Loucy (cell line): ENCODE data around the gene TMEM107.

Experiments used
- H2AFZ ChIP-seq: fragments of 200-600 bp; sonication (generic); 2 replicates; pipeline ENCODE4 v1.6.0; 2016; ENCODE audit warnings: antibody characterized with exemption, mild to moderate bottlenecking, low read length, moderate library complexity
- H3F3A ChIP-seq: fragments of 200-600 bp; 2 replicates; pipeline ENCODE4 v1.6.0; 2016; ENCODE audit warnings: antibody characterized with exemption, low read depth, mild to moderate bottlenecking
- H3K27me3 ChIP-seq: fragments of 200-600 bp; sonication (generic); 2 replicates; pipeline ENCODE4 v1.6.1; 2014; ENCODE audit warnings: low read length, mild to moderate bottlenecking; ENCODE audit not compliant: insufficient read depth, poor library complexity, severe bottlenecking
- H3K36me3 ChIP-seq: fragments of 200-600 bp; sonication (generic); 2 replicates; pipeline ENCODE4 v1.6.1; 2016; ENCODE audit warnings: low read length; ENCODE audit not compliant: insufficient read depth
- H3K4me1 ChIP-seq: fragments of 200-600 bp; sonication (generic); 2 replicates; pipeline ENCODE4 v1.5.1; 2014; ENCODE audit warnings: low read length, mild to moderate bottlenecking; ENCODE audit not compliant: insufficient read depth, poor library complexity, severe bottlenecking
- H3K4me2 ChIP-seq: fragments of 200-600 bp; sonication (generic); 2 replicates; pipeline ENCODE4 v1.6.0; 2014; ENCODE audit warnings: antibody characterized with exemption, low read length, low read depth, mild to moderate bottlenecking; ENCODE audit not compliant: poor library complexity, severe bottlenecking
- H3K4me3 ChIP-seq: fragments of 200-600 bp; sonication (generic); 2 replicates; pipeline ENCODE4 v1.5.1; 2014; ENCODE audit warnings: low read length, mild to moderate bottlenecking, mixed read lengths; ENCODE audit not compliant: poor library complexity, severe bottlenecking
- H3K79me2 ChIP-seq: fragments of 200-600 bp; sonication (generic); 2 replicates; pipeline ENCODE4 v1.6.1; 2014; ENCODE audit warnings: low read length; ENCODE audit not compliant: insufficient read depth
- H3K9ac ChIP-seq: fragments of 200-600 bp; sonication (generic); 2 replicates; pipeline ENCODE4 v1.6.0; 2014; ENCODE audit warnings: mild to moderate bottlenecking, low read depth, low read length, moderate library complexity; ENCODE audit not compliant: poor library complexity, severe bottlenecking
- H3K9me2 ChIP-seq: fragments of 200-600 bp; sonication (generic); replicated peaks from 2 replicates; pipeline ENCODE4 v1.6.1; 2016; ENCODE audit warnings: low read depth, low read length, mixed read lengths
- H3K9me3 ChIP-seq: fragments of 200-600 bp; sonication (generic); 2 replicates; pipeline ENCODE4 v1.6.1; 2014; ENCODE audit warnings: mild to moderate bottlenecking, antibody characterized with exemption, low read length, low read depth; ENCODE audit not compliant: insufficient read depth
- H4K20me1 ChIP-seq: fragments of 200-600 bp; sonication (generic); 2 replicates; pipeline ENCODE4 v1.6.0; 2014; ENCODE audit warnings: antibody characterized with exemption, low read length, mild to moderate bottlenecking; ENCODE audit not compliant: insufficient read depth, poor library complexity, severe bottlenecking
- CTCF ChIP-seq: fragments of 200-600 bp; sonication (generic); conservative IDR thresholded peaks from 2 replicates; pipeline ENCODE4 v1.5.1; 2014; ENCODE audit warnings: mild to moderate bottlenecking, antibody characterized with exemption, low read length
- EZH2phosphoT487 ChIP-seq: fragments of 200-600 bp; IDR thresholded peaks from 2 replicates; pipeline ENCODE4 v1.6.1; 2018; ENCODE audit warnings: antibody characterized with exemption, mild to moderate bottlenecking, moderate library complexity, borderline replicate concordance

The TMEM107 gene

GRCh38 chr17:8153031-8153451 is 23.1 kb downstream of the TMEM107 start:
- Histone ChIP-seq H3F3A (no peaks in the 10 kb centered on the region), H3K27me3 (no peaks in the 10 kb centered on the region), H3K4me2 (peak overlapping the region; percentile 97), H3K36me3 (peaks cover 8% of the 10 kb centered on the region; the same call in 1 of the 2 replicates), H3K9me3 (no peaks in the 10 kb centered on the region), H3K9ac (no peak overlapping the region), H3K79me2 (peaks cover 11% of the 10 kb centered on the region; the same call in 1 of the 2 replicates), H2AFZ (no peak overlapping the region), H3K9me2 (no peaks in the 10 kb centered on the region), H4K20me1 (peaks cover 15% of the 10 kb centered on the region), H3K4me3 (peak overlapping the region; percentile 87), H3K4me1 (peaks cover 34% of the 10 kb centered on the region)
- TF ChIP-seq CTCF = no peak
- TF ChIP-seq EZH2phosphoT487 = no peak

GRCh38 chr17:8152112-8152775 is 23.9 kb downstream of the TMEM107 start, which contains the start of gene PER1:
Gene PER1 (minus strand): TSS chr17:8152404. CDS start chr17:8150706, 1,698 bp downstream.
- TF ChIP-seq CTCF (no peak), EZH2phosphoT487 (no peak)
- H3K27me3 ChIP-seq = no peaks in the 10 kb centered on the region
- peaks cover 15% of the 10 kb centered on the region for H4K20me1 ChIP-seq
- peaks cover 11% of the 10 kb centered on the region; the same call in 1 of the 2 replicates for H3K79me2 ChIP-seq
- peak within 1 kb of the TSS; percentile 87 for H3K4me3 ChIP-seq
- peaks cover 34% of the 10 kb centered on the region for H3K4me1 ChIP-seq
- H3K36me3 ChIP-seq = peaks cover 16% of the 10 kb centered on the region; the same call in 1 of the 2 replicates
- H3K9me3 ChIP-seq = no peaks in the 10 kb centered on the region
- H3K4me2 ChIP-seq = peak within 1 kb of the TSS; percentile 97
- H2AFZ ChIP-seq = peak within 1 kb of the TSS; percentile 68
- H3F3A ChIP-seq = no peaks in the 10 kb centered on the region
- H3K9me2 ChIP-seq = no peaks in the 10 kb centered on the region
- H3K9ac ChIP-seq = peak within 1 kb of the TSS; percentile 77

- Histone ChIP-seq H4K20me1 (peaks cover 15% of the 10 kb centered on the region), H3K27me3 (no peaks in the 10 kb centered on the region), H3K4me3 (peak overlapping the region; percentile 87), H3K4me1 (peaks cover 29% of the 10 kb centered on the region), H3K9me2 (no peaks in the 10 kb centered on the region), H3K9me3 (no peaks in the 10 kb centered on the region), H3K4me2 (peak overlapping the region; percentile 97), H3F3A (no peaks in the 10 kb centered on the region), H2AFZ (peak overlapping the region; percentile 68), H3K9ac (peak overlapping the region; percentile 77), H3K36me3 (peaks cover 16% of the 10 kb centered on the region; the same call in 1 of the 2 replicates), H3K79me2 (peaks cover 11% of the 10 kb centered on the region; the same call in 1 of the 2 replicates)
- TF ChIP-seq CTCF (no peak), EZH2phosphoT487 (no peak)
Measured at GRCh38 chr17:8151641-8152111, 24.5 kb downstream of the TMEM107 start.
